Measurements from ENCODE around the gene ZCCHC14.

Gene ZCCHC14

DNA sequence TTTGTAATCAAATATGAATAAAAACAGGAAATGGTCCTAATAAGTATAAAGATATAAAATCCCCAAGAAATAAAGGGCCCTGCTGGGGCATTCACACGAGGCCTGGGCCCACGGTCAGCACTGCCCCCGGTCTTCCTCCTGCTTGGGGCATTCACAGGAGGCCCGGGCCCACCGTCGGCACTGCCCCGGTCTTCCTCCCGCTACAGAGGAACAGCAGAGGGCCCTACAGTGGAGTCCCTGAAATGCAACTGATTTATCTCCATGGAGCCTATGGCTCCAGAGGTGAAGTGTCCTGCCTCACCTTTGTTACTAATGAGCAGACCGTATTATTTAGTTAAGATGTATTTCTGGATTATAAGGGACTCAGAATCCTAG is 54.2 kb downstream of the ZCCHC14 start:
- no peak overlapping the region for H3K27ac ChIP-seq
- TF ChIP-seq, protein P1, sequence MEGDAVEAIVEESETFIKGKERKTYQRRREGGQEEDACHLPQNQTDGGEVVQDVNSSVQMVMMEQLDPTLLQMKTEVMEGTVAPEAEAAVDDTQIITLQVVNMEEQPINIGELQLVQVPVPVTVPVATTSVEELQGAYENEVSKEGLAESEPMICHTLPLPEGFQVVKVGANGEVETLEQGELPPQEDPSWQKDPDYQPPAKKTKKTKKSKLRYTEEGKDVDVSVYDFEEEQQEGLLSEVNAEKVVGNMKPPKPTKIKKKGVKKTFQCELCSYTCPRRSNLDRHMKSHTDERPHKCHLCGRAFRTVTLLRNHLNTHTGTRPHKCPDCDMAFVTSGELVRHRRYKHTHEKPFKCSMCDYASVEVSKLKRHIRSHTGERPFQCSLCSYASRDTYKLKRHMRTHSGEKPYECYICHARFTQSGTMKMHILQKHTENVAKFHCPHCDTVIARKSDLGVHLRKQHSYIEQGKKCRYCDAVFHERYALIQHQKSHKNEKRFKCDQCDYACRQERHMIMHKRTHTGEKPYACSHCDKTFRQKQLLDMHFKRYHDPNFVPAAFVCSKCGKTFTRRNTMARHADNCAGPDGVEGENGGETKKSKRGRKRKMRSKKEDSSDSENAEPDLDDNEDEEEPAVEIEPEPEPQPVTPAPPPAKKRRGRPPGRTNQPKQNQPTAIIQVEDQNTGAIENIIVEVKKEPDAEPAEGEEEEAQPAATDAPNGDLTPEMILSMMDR (conservative IDR thresholded peaks at IDR 0.05) = no peak
- TF ChIP-seq ZFX (IDR thresholded peaks at IDR 0.05) = no peak

DNA sequence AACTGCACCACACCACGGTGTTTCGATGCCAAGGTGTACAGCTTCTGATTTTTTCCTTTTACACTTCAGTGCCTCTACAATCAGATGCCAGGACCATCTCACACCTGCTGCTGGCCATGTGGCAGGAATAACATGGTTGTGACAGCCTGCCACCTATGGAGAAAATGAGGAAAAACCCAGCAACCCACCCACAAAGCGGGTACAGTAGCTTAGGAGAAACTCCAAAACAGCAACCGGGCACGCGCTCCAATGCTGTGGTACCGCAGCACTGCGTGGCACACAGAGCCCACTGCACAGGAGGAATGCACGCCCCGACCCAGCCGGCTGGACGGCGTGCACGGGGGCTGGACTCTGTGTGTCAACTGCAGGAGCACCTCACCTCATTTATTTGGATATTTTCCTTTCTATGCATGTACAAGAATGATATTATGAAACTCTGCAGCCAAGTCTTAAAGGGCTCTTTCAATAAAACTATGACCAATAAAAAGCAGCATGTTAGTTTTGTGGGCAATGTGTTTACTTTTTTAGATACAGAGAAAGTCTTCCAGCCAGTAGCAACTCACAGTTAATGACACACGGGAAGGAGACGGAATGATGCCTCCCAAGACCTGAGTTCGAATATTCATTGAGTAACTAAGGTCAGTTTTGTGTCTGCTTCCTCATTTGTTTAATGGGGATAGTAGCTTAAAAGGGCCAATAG is 54.8 kb downstream of the ZCCHC14 start:
- H3K27ac ChIP-seq = no peak overlapping the region; the same call in 1 of the 2 replicates
- no peak for TF ChIP-seq ZFX (IDR thresholded peaks at IDR 0.05)
- TF ChIP-seq, protein P1 (conservative IDR thresholded peaks at IDR 0.05) = no peak; the same call in 1 of the 2 replicates

DNA sequence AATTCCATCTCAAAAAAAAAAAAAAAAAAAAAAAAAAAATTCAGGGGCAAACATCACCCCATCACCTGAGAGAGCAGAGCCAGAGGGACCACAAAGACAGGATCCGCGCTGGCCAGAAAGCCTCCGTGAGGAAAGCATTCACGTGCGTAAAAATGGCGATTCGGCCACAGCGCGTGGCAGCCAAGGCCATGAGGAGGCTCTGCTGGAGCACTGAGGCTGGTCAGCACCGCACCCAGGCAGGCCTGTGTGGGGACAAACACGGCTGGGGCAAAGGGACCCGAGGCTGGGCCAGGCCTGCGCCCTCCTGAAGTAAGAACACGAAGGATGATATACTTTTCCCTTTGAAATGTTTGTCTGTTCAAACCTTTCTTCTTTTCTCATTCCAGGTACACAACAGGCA is 55.5 kb downstream of the ZCCHC14 start:
- TF ChIP-seq, protein P1 (conservative IDR thresholded peaks at IDR 0.05) = no peak
- TF ChIP-seq ZFX (IDR thresholded peaks at IDR 0.05) = no peak
- H3K27ac ChIP-seq = no peak overlapping the region

DNA sequence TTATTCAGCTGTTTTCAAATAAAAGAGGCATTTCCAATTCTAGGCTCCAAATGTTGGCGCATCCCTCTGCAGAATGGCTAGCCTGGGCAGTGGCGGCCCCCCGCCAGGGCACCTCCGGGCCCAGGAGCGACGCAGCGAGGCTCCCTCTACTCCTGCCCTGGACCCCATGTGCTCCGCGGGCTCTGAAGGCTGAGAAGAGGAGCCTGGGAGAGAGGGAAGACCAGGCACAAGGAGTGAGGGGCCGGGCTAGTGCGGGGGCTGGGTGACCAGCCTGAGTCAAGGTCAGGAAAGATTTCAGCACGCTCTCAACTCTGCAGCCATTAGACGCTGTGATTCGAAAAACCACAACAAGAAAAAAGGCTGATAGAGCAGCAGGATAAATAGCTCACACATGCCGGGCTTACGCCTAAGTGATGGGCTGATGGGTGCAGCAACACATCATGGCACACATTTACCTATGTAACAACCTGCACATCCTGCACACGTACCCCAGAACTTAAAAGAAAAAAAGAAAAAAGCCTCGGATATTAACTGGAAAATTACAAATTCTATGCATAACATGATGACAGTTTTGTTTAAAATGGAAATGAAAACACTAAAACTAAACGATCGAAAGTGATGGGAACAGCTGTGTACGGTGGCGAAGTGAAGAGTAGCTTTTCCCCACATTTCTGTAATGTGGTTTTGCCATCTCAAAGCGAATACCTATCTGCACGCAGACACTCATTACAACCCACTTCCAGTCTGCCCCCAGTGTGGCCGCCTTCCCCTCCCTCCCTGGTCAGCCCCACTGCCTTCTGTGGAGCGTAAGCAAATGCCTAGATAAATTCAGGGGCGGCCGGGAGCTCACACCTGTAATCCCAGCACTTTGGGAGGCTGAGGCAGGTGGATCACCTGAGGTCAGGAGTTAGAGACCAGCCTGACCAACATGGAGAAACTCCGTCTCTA is 56.3 kb downstream of the ZCCHC14 start:
- TF ChIP-seq ZFX (IDR thresholded peaks at IDR 0.05) = no peak
- TF ChIP-seq, protein P1 (conservative IDR thresholded peaks at IDR 0.05) = no peak
- H3K27ac ChIP-seq = no peak overlapping the region

DNA sequence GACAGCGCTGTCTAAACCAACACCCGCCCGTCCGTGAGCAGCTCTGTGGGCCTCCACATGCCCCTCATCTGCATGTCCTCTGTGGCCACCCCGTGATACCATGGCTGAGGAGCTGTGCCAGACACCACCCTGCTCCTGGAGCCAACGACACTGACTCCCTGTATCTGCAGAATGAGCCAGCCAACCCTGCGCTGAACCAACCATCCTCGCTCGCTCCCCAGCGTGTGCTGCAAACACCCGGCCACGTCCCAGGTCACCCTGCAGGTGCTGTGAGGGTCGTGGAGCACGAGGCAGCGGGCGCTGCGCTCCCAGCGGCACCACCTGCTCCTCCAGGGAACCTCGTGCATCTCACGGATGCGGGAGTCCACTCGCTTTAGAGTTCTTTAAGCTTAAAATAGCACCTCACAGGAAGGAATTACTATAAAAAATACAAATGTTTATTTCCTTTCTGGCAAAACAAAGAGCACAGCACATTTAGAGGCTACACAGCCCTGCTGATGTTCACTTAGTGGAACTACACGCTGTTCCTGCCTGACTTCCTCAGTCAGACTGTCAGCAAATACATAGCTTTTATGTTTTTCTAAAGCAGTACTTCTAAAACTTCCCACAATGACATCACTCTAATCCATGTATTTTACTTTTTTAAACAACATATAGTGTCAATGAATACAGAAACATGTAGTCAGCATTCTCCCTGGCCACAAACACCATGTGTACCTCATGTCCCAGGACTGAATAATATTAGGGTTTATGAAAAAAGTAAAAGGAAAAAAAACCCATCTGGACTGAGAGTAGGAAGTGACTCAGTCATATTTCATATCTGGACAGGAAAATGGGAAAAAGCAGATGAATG is 57.2 kb downstream of the ZCCHC14 start:
- TF ChIP-seq, protein P1 (conservative IDR thresholded peaks at IDR 0.05) = no peak
- TF ChIP-seq ZFX (IDR thresholded peaks at IDR 0.05) = no peak
- no peak overlapping the region for H3K27ac ChIP-seq

DNA sequence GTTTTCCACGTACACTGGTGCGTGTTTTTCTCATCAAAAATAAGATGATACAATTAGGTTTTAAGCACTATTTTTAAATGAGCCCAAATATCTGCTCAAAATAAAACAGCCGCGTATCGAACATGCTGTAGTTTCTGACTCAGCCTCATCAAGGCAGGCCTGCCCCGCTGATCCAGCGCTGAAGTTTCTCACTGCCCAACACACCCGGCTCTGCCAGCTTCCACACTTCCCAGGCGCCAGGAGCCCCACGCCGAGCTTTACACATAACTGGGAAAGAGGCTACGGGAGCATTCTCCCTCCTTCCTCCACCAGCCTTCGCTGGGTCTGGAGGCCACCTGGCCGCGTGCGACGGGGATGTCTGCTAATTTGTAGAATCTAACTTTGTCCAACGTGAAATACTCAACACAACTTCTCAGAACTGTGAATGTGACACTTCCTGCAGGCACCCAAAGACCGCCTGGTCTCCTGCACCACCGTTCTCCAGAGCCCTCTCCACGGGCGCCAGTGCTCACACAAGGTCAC is 58.6 kb downstream of the ZCCHC14 start:
- no peak overlapping the region for H3K27ac ChIP-seq

More for the DNA sequence above, 58.6 kb downstream of the ZCCHC14 start:
- TF ChIP-seq, protein P1 (conservative IDR thresholded peaks at IDR 0.05) = no peak
- TF ChIP-seq ZFX (IDR thresholded peaks at IDR 0.05) = no peak
